Measurements from ENCODE around the gene SLC25A46.
"Not testable (repeated sequence)": the region's sequence is repeated elsewhere in the genome, so short reads cannot be mapped to it uniquely, and the experiment has no call there.

SLC25A46 gene

DNA sequence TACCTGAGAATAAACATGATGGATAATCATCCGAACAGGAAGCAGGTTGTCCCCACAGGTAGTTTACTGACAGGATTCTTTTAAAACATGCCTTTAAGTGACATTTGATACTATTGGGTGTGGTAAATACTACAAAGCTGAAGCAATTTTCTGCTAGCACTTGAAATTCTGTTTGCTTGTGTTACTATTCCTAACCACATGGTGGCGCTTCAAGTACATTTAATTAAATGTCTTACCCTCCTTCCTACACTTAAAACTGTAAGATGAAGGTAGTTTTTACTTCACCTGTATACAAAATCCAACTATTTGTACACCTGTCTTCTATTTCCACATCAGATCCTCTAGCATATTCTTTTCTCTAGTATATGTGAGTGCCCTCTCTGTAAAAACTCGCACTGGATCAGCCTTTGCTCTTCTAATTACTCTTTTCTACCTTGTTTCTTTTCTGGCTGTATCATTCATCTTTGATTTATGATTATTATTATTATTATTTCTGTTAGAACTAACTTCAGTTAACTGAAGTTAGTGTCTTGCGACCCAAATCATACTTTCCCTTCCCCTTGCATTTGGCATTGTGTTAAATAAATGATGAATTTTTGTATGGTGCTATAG is 18.4 kb downstream of the SLC25A46 start:
- peak; percentile 39 for DNase-seq

DNA sequence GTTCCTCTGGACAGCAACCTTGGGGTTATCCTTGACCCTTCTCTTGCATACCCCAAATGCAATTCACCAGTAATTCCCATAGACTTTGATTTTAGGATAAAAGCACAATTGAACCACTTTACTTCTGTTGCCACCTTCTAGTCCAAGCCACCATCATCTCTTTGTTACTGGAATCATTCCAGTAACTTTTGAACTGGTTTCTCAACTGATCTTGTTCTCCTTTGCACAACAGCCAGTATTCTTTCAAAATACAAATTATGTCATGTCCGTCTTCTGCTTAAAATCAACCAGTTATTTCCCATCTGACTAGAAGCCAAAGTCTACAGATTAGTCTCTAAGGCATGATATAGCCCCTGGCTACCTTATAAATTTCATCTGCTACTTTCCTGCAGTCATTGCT is 21.4 kb downstream of the SLC25A46 start:
- no peak for DNase-seq

DNA sequence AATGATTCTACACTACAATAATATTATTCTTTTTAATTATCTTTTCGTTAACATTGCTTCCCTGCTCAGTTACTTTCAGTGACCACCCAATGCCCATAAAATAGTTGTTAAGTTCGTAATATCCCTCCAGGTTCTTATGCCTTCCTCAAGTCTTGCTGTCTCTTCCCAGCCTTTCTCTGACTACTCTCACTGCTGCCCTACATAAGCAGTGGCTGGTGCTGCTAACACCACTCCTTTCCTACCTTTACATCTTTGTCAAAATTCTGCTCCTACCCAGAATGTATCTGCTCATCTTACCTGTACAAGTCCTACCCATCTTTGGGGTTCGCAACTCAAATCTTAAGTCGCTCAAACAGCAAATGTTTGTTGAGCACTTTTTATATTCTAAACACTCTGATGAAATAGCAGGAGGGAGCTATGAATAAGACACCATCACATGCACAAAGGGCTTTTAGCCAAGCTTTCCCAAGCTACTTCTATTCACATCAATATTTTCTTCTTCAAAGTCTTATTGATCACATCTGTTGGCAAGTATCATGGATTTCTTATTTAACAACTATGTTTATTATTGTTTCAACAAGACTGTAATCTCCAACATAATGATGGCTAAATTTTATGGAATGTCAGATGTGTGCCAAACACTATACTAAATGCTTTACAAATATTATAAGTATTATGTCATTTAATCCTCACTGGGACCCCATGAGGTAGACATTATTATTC is 29.5 kb downstream of the SLC25A46 start:
- DNase-seq, result peak; percentile 56

DNA sequence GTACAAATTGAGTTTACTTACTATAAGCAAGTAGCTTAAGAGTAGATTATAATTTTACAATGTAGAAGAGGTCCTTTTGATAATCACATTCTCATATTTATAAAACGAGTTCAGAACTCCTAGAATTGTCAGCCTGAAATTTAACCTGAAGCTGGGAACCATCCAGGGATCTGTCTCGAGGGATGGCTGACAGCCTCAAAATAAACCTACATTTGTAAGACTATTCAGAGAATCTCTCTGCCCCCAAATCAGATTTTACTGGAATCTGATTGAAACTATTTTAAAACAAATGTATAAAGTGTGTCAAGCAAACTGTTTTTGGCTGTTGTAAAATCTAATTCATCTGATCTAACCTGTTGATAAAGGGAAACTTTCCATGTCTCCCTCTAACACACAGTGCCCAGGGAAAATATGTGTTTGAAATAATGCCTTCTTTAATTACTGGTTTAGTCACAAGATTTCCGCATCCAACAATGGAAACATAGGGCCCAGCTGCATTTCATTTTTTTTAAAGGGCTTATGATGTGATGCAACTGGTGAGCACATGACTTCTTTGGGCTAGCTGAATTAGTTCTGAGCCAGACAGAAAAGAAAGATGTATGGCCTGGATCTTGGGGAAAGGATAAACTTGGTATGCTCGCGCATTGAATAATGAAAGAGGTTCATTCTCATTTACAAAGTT is 30.3 kb downstream of the SLC25A46 start:
- peak; percentile 67 for DNase-seq

DNA sequence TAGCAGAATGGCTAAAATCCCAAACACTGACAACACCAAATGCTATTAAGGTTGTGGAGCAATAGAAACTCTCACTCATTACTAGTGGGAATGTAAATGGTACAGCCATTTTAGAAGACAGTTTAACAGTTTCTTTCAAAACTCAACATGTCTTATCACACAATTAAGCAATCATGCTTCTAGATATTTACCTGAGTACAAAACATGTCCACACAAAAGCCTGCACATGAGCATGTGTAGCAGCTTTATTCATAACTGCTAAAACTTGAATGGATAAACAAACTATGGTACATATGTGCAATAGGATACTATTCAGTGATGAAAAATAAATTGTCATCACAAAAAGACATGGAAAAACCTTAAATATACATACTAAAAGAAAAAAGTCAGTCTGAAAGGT is 31.5 kb downstream of the SLC25A46 start:
- no peak for DNase-seq

DNA sequence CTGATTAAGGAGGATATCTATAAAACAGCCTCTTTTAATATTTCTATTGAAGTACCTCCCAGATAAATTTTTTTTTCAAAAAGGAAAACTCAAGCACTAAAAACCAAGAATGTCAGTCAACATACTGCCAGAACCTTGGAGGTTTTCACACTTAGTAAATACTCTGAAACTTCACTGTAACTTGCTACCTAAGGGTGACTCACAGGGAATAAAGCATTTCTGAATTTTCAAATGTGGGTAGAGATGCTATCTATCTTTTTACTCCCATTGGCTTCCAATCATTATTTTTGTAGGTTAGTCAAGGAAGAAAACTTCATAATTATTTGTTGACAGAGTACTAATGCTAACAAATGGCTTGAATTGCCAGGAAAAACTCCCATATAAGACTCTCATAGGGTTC is 46.1 kb downstream of the SLC25A46 start:
- DNase-seq, result peak; percentile 2

DNA sequence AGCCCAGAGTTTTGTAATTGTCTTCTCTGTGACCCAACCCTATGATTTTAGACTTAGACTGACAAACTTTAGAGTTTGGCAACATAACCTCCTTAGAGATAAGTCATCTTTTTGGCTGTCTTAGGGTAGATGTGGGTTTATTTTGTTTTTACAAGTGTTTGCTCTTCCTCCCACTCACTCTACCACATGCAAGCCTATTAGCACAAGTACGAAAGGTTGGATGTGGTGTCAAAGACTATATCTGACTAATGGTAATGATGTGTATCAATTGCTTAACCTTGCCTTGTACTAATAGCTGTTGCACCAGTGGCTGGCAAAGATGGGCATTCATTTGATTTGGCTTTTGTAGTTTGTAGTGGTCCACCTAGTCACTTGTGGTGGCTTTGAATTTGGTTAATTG is 46.5 kb downstream of the SLC25A46 start:
- peak; percentile 14 for DNase-seq

DNA sequence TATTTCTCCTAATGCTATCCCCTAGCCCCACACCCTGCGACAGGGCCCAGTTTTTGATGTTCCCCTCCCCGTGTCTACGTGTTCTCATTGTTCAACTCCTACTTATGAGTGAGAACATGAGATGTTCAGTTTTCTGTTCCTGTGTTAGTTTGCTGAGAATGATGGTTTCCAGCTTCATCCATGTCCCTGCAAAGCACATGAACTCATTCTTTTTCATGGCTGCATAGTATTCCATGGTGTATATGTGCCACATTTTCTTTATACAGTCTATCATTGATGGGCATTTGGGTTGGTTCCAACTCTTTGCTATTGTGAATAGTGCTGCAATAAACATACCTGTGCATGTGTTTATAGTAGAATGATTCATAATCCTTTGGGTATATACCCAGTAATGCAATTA is 49.2 kb downstream of the SLC25A46 start:
- not testable (repeated sequence) for DNase-seq

DNA sequence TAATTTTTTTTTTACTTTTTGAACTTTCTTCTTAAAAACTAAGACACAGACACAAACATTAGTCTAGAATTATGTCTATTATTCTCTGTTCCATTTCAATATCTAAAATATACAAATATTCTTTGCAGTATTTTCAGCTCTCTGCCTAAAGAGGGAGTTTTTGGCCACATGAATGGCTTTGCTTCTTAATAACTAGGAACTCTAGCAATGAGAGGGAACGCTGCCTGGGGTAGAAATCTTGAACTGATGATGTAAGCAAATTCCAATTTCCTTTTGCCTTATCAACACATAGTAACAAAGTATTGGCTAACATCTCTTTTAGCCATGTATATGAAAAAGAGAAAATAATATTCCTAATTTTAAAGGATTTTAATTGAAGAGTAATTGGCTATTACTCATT is 51.9 kb downstream of the SLC25A46 start:
- DNase-seq, result peak; percentile 19

DNA sequence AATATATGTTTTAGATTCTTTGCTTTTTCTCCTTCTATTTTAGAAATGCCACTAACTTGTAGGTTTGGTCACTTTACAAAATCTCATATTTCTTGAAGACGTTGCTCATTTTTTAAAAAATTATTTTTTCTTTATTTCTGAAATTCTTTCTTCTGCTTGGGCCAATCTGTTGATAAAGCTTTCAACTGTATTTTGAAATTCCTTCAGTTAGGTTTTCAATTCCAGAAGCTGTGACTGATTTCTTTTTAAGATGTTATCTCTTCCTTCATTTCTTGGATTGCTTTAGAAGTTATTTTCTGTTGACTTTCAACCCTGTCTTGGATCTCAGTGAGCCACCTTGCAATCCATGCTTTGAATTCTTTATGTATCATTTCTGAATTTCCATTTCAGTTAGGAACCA is 64.2 kb downstream of the SLC25A46 start:
- DNase-seq, result no peak

DNA sequence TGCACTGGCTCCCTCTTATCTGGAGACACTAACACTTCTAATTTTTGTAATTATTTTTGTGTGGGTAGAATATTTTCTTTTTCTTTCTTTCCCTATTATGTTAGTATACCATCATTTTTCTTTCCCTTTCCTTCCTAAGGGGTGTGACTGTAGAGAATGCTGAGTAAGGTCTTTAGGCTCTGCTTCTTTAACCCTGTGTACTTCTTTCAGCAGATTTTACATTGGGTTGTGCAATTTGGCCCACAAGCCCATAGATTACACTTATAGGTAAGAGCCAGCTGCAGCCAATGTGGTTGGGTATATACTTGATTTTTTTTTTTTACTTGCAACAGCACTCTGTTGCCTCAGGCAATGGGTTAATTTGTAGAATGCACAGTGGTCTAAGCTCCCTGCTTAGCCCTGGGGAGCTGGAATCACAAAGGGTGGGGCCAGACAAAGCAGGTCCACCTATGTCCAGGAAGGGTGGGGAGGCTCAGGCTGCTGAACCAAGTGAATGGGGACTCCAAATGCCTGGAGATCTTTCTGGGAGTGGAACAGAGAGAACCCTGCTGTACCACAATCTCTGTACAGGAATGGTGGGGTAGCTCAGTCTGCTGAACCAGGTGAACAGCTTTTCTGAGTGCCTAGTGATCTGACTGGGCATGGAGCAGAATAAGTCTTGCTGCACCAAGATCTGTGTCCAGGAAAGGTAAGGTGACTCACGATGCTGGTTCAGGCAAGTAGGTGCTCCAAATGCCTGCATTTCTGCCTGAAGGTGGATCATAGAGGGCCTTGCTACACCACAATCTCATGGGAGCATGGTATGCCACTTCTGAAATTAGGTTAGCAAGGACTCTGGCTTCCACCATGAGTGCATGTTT is 64.9 kb downstream of the SLC25A46 start:
- no peak for DNase-seq

DNA sequence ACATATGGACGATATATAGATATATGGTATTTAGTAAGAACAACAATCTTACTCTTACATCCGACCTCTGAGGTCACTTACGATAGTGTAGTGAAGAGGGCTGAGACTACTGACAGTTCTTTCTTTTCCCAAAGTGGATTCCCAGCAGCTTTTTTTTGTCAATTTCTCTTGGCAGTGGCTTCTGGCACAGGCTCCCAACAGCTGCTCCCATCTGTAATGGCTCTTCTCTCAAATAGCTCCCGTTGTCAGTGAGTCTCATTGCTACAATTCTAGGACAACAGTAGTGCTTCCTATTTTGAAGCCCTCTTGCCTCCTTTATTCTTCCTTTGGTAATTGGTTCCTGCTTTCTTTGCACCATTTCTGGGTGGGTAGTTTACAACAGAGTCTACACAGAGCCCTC is 68.4 kb downstream of the SLC25A46 start:
- no peak for DNase-seq

DNA sequence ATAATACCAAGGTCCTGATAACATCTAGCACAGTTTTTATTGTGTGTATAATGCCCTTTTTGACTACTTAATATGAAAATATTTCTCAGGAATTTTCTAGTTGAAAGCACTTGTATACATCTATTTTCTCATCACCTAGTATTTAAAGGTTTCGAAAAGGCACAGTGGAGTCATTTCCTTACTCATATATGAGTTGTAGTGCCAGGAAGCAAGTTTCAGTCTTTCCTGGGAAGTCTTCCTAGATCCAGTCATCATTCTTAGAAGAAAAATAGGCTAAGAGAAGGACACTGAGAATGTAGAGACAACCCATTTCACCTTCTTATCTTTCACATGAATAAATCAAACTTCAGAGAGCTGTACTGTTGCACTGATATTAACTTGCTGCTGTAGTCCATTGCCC is 70.2 kb downstream of the SLC25A46 start:
- no peak for DNase-seq

Measured in fibroblast of skin of right biceps (primary cell).